HL-60 (cell line): ENCODE data around the gene MSGN1.

Source experiments
- DNase-seq, 2 experiments: peaks; one replicate each; pipeline ENCODE4 v3.0.0-alpha.2; 2010 to 2020; ENCODE audit warnings: low read depth in 1 of 2, low spot score in 1 of 2
- H3K27ac ChIP-seq: fragments of 250-450 bp; sonication (Bioruptor Pico); replicated peaks from 2 replicates; pipeline ENCODE4 v1.5.1; 2020; ENCODE audit warnings: mild to moderate bottlenecking, moderate library complexity
- H3K27me3 ChIP-seq: fragments of 250-450 bp; sonication (Bioruptor Pico); 2 replicates; pipeline ENCODE4 v1.5.1; 2021; ENCODE audit warnings: mild to moderate bottlenecking, moderate library complexity; ENCODE audit not compliant: insufficient read depth, poor library complexity, severe bottlenecking
- H3K4me3 ChIP-seq: replicated peaks from 2 replicates; pipeline ENCODE4 v1.5.1; 2011; ENCODE audit warnings: mild to moderate bottlenecking, control low read depth, low read length; ENCODE audit not compliant: insufficient read depth
- GABPA ChIP-seq: IDR thresholded peaks from 2 replicates; pipeline ENCODE4 v1.6.1; 2012; ENCODE audit warnings: low read depth
- POLR2AphosphoS5 ChIP-seq: IDR thresholded peaks from 2 replicates; pipeline ENCODE4 v1.6.1; 2012; ENCODE audit warnings: low read depth
- SPI1 ChIP-seq: IDR thresholded peaks from 2 replicates; pipeline ENCODE4 v1.6.1; 2012; ENCODE audit warnings: low read depth, mild to moderate bottlenecking, borderline replicate concordance
- TF ChIP-seq, protein P1 (sequence below): IDR thresholded peaks from one replicate; pipeline ENCODE4 v1.5.1; 2011; ENCODE audit warnings: low read length, control low read depth, inconsistent platforms; ENCODE audit not compliant: insufficient read depth
- TF ChIP-seq, protein P2 (sequence below): IDR thresholded peaks from 2 replicates; pipeline ENCODE4 v1.6.1; 2012; ENCODE audit warnings: low read depth; ENCODE audit not compliant: insufficient replicate concordance

Gene MSGN1

GRCh38 chr2:17805166-17805565 is 11.1 kb upstream of the MSGN1 start:
- no peak overlapping the region for H3K4me3 ChIP-seq
- TF ChIP-seq SPI1 (no peak), POLR2AphosphoS5 (no peak), GABPA (no peak)
- TF ChIP-seq, protein P1, sequence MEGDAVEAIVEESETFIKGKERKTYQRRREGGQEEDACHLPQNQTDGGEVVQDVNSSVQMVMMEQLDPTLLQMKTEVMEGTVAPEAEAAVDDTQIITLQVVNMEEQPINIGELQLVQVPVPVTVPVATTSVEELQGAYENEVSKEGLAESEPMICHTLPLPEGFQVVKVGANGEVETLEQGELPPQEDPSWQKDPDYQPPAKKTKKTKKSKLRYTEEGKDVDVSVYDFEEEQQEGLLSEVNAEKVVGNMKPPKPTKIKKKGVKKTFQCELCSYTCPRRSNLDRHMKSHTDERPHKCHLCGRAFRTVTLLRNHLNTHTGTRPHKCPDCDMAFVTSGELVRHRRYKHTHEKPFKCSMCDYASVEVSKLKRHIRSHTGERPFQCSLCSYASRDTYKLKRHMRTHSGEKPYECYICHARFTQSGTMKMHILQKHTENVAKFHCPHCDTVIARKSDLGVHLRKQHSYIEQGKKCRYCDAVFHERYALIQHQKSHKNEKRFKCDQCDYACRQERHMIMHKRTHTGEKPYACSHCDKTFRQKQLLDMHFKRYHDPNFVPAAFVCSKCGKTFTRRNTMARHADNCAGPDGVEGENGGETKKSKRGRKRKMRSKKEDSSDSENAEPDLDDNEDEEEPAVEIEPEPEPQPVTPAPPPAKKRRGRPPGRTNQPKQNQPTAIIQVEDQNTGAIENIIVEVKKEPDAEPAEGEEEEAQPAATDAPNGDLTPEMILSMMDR = no peak
- TF ChIP-seq, protein P2, sequence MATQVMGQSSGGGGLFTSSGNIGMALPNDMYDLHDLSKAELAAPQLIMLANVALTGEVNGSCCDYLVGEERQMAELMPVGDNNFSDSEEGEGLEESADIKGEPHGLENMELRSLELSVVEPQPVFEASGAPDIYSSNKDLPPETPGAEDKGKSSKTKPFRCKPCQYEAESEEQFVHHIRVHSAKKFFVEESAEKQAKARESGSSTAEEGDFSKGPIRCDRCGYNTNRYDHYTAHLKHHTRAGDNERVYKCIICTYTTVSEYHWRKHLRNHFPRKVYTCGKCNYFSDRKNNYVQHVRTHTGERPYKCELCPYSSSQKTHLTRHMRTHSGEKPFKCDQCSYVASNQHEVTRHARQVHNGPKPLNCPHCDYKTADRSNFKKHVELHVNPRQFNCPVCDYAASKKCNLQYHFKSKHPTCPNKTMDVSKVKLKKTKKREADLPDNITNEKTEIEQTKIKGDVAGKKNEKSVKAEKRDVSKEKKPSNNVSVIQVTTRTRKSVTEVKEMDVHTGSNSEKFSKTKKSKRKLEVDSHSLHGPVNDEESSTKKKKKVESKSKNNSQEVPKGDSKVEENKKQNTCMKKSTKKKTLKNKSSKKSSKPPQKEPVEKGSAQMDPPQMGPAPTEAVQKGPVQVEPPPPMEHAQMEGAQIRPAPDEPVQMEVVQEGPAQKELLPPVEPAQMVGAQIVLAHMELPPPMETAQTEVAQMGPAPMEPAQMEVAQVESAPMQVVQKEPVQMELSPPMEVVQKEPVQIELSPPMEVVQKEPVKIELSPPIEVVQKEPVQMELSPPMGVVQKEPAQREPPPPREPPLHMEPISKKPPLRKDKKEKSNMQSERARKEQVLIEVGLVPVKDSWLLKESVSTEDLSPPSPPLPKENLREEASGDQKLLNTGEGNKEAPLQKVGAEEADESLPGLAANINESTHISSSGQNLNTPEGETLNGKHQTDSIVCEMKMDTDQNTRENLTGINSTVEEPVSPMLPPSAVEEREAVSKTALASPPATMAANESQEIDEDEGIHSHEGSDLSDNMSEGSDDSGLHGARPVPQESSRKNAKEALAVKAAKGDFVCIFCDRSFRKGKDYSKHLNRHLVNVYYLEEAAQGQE = no peak
- H3K27ac ChIP-seq = no peak overlapping the region
- no peaks in the 10 kb centered on the region for H3K27me3 ChIP-seq
- no peak for DNase-seq

DNA sequence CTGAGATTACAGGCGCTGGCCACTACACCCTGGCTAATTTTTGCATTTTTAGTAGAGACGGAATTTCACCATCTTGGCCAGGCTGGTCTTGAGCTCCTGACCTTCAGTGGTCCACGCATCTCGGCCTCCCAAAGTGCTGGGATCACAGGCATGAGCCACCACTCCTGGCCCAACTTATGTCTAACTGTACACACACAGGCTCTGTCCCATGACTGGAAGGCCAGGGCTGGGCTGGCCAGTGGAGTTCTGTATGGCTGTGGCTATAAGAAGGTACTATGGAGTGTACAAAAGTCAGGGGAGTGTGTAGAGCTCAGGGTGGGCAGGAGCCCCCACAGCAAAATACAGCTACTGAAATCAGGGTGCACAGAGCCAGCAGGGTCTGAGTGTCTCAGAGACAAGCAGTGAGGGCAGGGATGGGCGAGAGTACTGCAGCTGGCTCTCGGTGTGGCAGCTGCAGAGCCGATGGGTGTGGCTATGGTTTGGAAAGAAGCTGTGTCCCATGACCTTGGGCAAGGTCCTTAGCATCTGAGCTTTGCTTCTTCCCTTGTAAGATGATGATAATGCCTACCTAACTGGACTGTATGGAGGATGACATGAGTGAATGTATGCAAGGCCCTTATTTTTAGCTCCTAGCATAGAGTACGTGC is 10.4 kb upstream of the MSGN1 start:
- Histone ChIP-seq H3K4me3 (no peak overlapping the region), H3K27ac (no peak overlapping the region), H3K27me3 (no peaks in the 10 kb centered on the region)
- DNase-seq = no peak
- TF ChIP-seq, protein P1 = no peak
- TF ChIP-seq GABPA = no peak
- TF ChIP-seq, protein P2 = no peak
- TF ChIP-seq POLR2AphosphoS5 = no peak
- TF ChIP-seq SPI1 = no peak

DNA sequence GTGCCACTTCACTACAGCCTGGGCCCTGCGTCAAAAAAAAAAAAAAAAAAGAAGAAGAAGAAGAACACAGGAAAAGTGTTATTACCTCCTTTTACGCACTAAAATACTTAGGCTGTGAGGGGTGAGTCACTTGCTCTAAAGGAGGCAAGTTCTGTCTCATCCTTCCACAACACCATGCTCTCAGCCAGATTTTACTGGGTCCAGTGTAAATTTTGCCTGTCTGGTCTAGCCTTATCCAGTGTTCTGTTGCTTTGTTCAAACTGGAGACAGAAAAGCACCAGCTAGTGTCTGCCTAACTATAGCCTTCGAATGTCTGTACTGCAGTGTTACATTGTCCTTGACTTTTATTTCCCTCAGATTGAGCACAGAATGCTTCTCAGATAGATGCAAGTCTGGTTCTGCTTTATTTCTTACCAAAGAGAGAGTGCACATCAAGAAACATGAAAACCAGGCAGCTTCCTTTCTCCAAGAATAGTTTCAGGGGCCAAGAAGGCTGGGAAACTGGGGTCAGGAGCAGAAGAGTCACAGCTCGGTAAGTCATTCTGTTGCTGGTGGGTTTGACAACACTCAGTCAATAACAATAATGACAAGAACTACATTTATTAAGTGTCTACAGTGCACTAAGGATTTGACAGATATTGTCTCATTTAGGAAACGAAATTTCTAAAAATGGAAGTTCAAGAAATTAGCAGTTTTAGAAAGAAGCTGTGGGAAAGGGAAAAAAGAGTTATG is 3.1 kb upstream of the MSGN1 start:
- DNase-seq = no peak
- no peak for TF ChIP-seq SPI1
- no peak for TF ChIP-seq GABPA
- no peak for TF ChIP-seq POLR2AphosphoS5
- TF ChIP-seq, protein P1 = no peak
- TF ChIP-seq, protein P2 = no peak
- Histone ChIP-seq H3K27ac (no peak overlapping the region), H3K27me3 (peaks cover 2% of the 10 kb centered on the region), H3K4me3 (no peak overlapping the region)
